Nephron (organoid): ENCODE data around the gene MAPK8IP2.

ENCODE experiments used
- H3K27ac Mint-ChIP-seq, 3 experiments: 2 replicates each; pipeline ENCODE4 v1.8.0; 2020; ENCODE audit warnings: mixed read lengths in 3 of 3, mild to moderate bottlenecking in 2 of 3, moderate library complexity in 1 of 3
- H3K27me3 Mint-ChIP-seq: 2 replicates; pipeline ENCODE4 v1.8.0; 2021; ENCODE audit warnings: low read depth, mild to moderate bottlenecking, moderate library complexity, mixed read lengths
- H3K36me3 Mint-ChIP-seq: 2 replicates; pipeline ENCODE4 v1.8.0; 2020; ENCODE audit warnings: low read depth, mixed read lengths
- H3K4me1 Mint-ChIP-seq: 2 replicates; pipeline ENCODE4 v1.8.0; 2020; ENCODE audit warnings: mixed read lengths
- H3K4me3 Mint-ChIP-seq, 3 experiments: 2 replicates each; pipeline ENCODE4 v1.8.0; 2020; ENCODE audit warnings: mild to moderate bottlenecking in 3 of 3, mixed read lengths in 3 of 3, moderate library complexity in 2 of 3
- H3K9me3 Mint-ChIP-seq: 2 replicates; pipeline ENCODE4 v1.8.0; 2020; ENCODE audit warnings: mixed read lengths
- TF ChIP-seq, protein P1 (sequence below), 3 experiments: fragments of 200-600 bp; sonication (generic); IDR thresholded peaks; one replicate each; pipeline ENCODE4 v1.5.0; 2021; ENCODE audit warnings: antibody characterized with exemption in 3 of 3; ENCODE audit not compliant: unreplicated experiment in 3 of 3

The MAPK8IP2 gene

DNA sequence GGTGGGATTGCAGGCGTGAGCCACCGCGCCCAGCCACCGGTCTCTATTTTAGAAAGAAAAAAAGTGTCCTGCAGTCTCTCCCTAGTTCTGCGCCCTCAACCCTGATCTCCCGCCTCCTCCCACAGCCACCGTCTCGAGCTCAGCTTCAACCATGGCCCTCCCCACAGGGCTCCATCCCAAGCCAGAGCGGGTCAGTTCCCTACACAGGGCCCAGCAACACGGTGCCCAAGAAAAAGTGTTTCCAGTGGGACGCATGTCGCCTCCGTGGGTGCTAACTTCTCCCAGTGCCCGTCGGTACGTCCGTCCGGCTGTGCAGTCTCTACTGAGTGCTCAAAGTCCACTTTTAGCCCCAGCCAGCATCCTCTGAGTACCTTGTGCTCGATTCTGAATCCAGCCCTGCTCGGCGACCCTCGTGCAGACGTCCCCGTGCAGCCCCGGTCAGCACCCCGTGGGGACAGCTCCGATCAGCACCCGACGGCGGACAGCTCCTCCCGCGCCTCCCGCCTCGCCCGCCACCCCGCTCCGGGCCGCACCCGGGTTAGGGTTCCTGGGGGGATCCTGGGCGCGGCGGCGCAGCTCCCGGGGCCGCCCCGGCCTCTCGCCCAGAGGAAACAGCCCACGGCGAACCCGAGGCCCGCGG is 657 bp upstream of the MAPK8IP2 start:
- H3K9me3 Mint-ChIP-seq, result no peaks in the 10 kb centered on the region
- H3K27ac Mint-ChIP-seq, result no peak overlapping the region
- peaks cover 10% of the 10 kb centered on the region for H3K36me3 Mint-ChIP-seq
- peak overlapping the region; percentile 56 to 73 (median 71) for H3K4me3 Mint-ChIP-seq
- peaks cover 14% of the 10 kb centered on the region for H3K4me1 Mint-ChIP-seq
- TF ChIP-seq, protein P1, sequence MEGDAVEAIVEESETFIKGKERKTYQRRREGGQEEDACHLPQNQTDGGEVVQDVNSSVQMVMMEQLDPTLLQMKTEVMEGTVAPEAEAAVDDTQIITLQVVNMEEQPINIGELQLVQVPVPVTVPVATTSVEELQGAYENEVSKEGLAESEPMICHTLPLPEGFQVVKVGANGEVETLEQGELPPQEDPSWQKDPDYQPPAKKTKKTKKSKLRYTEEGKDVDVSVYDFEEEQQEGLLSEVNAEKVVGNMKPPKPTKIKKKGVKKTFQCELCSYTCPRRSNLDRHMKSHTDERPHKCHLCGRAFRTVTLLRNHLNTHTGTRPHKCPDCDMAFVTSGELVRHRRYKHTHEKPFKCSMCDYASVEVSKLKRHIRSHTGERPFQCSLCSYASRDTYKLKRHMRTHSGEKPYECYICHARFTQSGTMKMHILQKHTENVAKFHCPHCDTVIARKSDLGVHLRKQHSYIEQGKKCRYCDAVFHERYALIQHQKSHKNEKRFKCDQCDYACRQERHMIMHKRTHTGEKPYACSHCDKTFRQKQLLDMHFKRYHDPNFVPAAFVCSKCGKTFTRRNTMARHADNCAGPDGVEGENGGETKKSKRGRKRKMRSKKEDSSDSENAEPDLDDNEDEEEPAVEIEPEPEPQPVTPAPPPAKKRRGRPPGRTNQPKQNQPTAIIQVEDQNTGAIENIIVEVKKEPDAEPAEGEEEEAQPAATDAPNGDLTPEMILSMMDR (IDR thresholded peaks at IDR 0.05; ENCODE audit: unreplicated experiment in 3 of 3), result no peak
- peaks cover 28% of the 10 kb centered on the region for H3K27me3 Mint-ChIP-seq

DNA sequence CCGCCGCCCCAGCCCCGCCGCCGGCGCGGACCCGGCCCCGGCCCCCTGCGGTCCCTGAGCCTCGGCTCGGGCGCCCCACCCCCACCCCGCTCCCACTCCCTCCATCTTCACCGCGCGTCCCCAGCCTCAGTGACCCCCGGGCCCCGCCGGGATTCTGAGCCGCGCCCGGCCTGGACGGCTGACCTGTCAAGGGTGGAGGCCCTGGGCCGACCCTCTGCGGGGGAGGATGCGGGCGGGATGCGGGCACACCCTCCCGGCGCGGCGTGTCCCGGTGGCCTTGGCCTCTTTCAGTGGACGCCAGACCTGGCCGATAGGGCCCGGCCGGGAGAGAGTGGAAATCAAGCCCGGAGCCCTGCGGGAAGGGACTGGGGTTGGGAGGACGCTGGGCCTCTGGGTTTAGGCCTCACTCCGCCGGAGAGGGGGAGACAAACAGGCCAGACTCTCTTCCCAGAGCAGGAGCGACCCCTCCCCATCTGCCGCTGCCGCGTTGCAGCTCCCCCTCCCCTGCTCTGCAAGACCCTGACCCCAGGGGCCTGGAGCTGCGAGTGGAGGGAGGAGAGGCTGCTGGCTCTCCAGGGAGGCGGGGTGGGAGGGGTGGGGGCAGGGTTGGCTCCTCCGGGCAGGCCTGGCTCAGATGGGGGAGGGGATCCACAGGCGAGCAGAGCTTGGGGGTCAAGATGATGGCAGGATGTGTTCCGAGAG is 525 bp downstream of the MAPK8IP2 start:
- Mint-ChIP-seq H3K36me3 (peaks cover 10% of the 10 kb centered on the region), H3K4me3 (peak overlapping the region; percentile 67 to 88 (median 76)), H3K27me3 (peaks cover 28% of the 10 kb centered on the region), H3K27ac (no peak overlapping the region), H3K9me3 (no peaks in the 10 kb centered on the region), H3K4me1 (peaks cover 14% of the 10 kb centered on the region)
- TF ChIP-seq, protein P1 (IDR thresholded peaks at IDR 0.05; ENCODE audit: unreplicated experiment in 3 of 3), result no peak

DNA sequence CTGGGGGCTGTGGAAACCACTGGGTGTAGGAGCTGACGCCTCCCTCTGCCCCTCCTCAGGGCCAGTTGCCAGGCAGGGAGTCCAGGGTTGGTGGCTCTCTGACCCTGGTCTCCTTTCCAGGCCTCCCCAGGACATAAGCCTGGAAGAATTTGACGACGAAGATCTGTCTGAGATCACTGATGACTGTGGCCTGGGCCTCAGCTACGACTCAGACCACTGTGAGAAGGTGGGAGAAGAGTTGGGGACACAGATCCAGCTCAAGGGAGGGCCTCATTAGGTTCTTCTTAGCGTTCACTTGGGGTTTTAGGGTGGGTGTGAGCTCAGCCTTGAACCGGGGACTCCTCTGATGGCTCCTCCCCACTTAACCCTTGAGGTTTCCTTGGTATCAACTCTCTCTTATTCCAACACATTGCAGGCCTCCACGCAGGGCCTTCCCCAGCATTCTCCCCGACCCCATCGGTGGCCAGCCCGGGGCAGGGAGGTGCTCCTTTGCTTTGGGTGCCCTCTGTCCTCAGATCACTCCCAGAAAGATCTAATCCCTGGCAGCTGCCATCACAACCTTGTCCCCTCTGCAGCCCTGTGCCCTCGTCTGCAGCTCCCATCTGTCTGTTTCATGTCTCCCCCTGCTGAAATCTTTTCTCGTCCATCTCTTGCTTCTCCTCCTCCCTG is 1.2 kb downstream of the MAPK8IP2 start:
- H3K4me3 Mint-ChIP-seq, result peak overlapping the region; percentile 67 to 88 (median 76)
- H3K36me3 Mint-ChIP-seq, result peaks cover 10% of the 10 kb centered on the region
- TF ChIP-seq, protein P1 (IDR thresholded peaks at IDR 0.05; ENCODE audit: unreplicated experiment in 3 of 3), result no peak
- peaks cover 28% of the 10 kb centered on the region for H3K27me3 Mint-ChIP-seq
- no peak overlapping the region for H3K27ac Mint-ChIP-seq
- peaks cover 14% of the 10 kb centered on the region for H3K4me1 Mint-ChIP-seq
- no peaks in the 10 kb centered on the region for H3K9me3 Mint-ChIP-seq

DNA sequence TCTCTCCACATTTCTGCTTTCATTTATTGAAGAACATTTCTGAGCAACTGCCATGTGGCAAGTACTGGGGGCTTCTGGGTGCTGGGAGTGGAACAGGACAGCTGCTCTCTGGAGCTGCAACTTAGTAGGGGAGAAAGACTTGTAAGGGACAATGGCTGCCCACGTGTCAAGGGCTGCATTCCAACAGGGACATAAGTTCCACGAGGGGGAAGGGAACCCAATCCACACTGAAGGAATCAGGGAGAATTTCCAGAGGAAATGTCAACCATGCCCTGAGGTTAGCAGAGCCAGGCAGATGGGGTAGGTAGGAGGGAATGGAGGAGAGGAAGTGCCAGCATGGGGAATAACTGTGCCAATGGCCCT is 1.7 kb downstream of the MAPK8IP2 start:
- no peaks in the 10 kb centered on the region for H3K9me3 Mint-ChIP-seq
- H3K4me1 Mint-ChIP-seq, result peaks cover 14% of the 10 kb centered on the region
- H3K36me3 Mint-ChIP-seq, result peaks cover 6% of the 10 kb centered on the region
- no peak overlapping the region for H3K27ac Mint-ChIP-seq
- peaks cover 29% of the 10 kb centered on the region for H3K27me3 Mint-ChIP-seq
- H3K4me3 Mint-ChIP-seq, result peak overlapping the region; percentile 67 to 88 (median 76)
- TF ChIP-seq, protein P1 (IDR thresholded peaks at IDR 0.05; ENCODE audit: unreplicated experiment in 3 of 3), result no peak

DNA sequence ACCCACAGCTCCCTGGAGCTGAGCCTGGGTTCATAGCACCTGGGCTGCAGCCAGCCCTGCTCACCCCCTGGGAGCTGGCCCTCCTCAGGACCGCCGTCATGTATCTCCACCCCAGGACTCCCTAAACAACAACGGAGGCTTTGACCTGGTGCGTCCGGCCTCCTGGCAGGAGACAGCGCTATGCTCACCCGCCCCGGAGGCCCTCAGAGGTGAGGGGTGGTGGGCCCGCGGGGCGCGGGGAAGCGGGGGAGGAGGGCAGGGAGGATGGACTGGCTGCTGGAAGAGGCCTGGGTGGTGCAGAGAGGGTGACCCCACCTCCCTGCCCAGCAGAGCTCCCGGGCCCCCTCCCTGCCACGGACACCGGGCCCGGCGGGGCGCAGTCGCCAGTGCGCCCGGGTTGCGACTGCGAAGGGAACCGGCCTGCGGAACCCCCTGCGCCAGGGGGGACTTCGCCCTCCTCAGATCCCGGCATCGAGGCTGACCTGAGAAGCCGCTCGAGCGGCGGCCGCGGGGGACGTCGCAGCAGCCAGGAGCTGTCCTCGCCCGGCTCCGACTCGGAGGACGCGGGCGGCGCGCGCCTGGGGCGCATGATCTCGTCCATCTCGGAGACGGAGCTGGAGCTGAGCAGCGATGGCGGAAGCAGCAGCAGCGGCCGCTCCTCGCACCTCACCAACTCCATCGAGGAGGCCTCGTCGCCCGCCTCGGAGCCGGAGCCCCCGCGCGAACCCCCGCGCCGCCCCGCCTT is 3.1 kb downstream of the MAPK8IP2 start:
- TF ChIP-seq, protein P1 (IDR thresholded peaks at IDR 0.05; ENCODE audit: unreplicated experiment in 3 of 3), result no peak
- peaks cover 31% of the 10 kb centered on the region for H3K27me3 Mint-ChIP-seq
- no peak overlapping the region for H3K4me3 Mint-ChIP-seq
- peaks cover 3% of the 10 kb centered on the region for H3K36me3 Mint-ChIP-seq
- H3K9me3 Mint-ChIP-seq, result no peaks in the 10 kb centered on the region
- no peak overlapping the region for H3K27ac Mint-ChIP-seq
- H3K4me1 Mint-ChIP-seq, result peaks cover 14% of the 10 kb centered on the region
